Ishikawa (cell line): ENCODE measurements around the gene SSMEM1.

ENCODE experiments used
- CEBPB ChIP-seq: IDR thresholded peaks from 2 replicates; pipeline ENCODE4 v1.6.1; 2012
- CREB1 ChIP-seq: IDR thresholded peaks from 2 replicates; pipeline ENCODE4 v1.6.1; 2012; ENCODE audit warnings: low read depth
- EGR1 ChIP-seq: IDR thresholded peaks from 2 replicates; pipeline ENCODE4 v1.6.1; 2012
- EP300 ChIP-seq: IDR thresholded peaks from 2 replicates; pipeline ENCODE4 v1.6.1; 2012; ENCODE audit warnings: borderline replicate concordance
- FOXM1 ChIP-seq: IDR thresholded peaks from 2 replicates; pipeline ENCODE4 v1.6.1; 2012; ENCODE audit warnings: low read depth, borderline replicate concordance
- MAX ChIP-seq: IDR thresholded peaks from 2 replicates; pipeline ENCODE4 v1.6.1; 2012
- NFIC ChIP-seq: IDR thresholded peaks from 2 replicates; pipeline ENCODE4 v1.6.1; 2012
- RAD21 ChIP-seq: IDR thresholded peaks from 2 replicates; pipeline ENCODE4 v1.6.1; 2012; ENCODE audit warnings: low read depth
- REST ChIP-seq: IDR thresholded peaks from 2 replicates; pipeline ENCODE4 v1.6.1; 2012; ENCODE audit warnings: low read depth, mild to moderate bottlenecking
- TAF1 ChIP-seq: IDR thresholded peaks from 2 replicates; pipeline ENCODE4 v1.6.1; 2012; ENCODE audit warnings: low read depth, mild to moderate bottlenecking
- TCF12 ChIP-seq: IDR thresholded peaks from 2 replicates; pipeline ENCODE4 v1.6.1; 2012; ENCODE audit warnings: low read depth
- TEAD4 ChIP-seq: IDR thresholded peaks from 2 replicates; pipeline ENCODE4 v1.6.1; 2012
- USF1 ChIP-seq: IDR thresholded peaks from 2 replicates; pipeline ENCODE4 v1.6.1; 2012
- YY1 ChIP-seq: IDR thresholded peaks from 2 replicates; pipeline ENCODE4 v1.6.1; 2012; ENCODE audit warnings: low read depth
- ZBTB7A ChIP-seq: IDR thresholded peaks from 2 replicates; pipeline ENCODE4 v1.6.1; 2012; ENCODE audit warnings: low read depth

The SSMEM1 gene

GRCh38 chr7:130181263-130181605 is 26.4 kb upstream of the SSMEM1 start:
- TF ChIP-seq REST (no peak), EP300 (no peak), CEBPB (no peak), USF1 (no peak), NFIC (no peak), RAD21 (no peak), TCF12 (no peak), MAX (no peak), YY1 (no peak), FOXM1 (no peak), CREB1 (no peak), TEAD4 (no peak), TAF1 (no peak), EGR1 (no peak)

GRCh38 chr7:130182990-130183389 is 24.7 kb upstream of the SSMEM1 start:
- TF ChIP-seq TAF1, result no peak
- no peak for TF ChIP-seq USF1
- no peak for TF ChIP-seq FOXM1
- TF ChIP-seq NFIC, result no peak
- no peak for TF ChIP-seq YY1
- TF ChIP-seq CREB1, result no peak
- no peak for TF ChIP-seq REST
- TF ChIP-seq MAX, result no peak
- no peak for TF ChIP-seq RAD21

- no peak for TF ChIP-seq CEBPB
- TF ChIP-seq EGR1, result no peak
- no peak for TF ChIP-seq USF1
- TF ChIP-seq ZBTB7A, result no peak
- TF ChIP-seq NFIC, result no peak
- TF ChIP-seq CREB1, result no peak
- no peak for TF ChIP-seq EP300
- TF ChIP-seq TCF12, result no peak
Measured at GRCh38 chr7:130187360-130187759, 20.3 kb upstream of the SSMEM1 start.

GRCh38 chr7:130189343-130189742 is 18.3 kb upstream of the SSMEM1 start:
- TF ChIP-seq TEAD4 (no peak), FOXM1 (no peak), MAX (no peak), USF1 (no peak), TAF1 (no peak), EGR1 (no peak), CREB1 (no peak), NFIC (no peak), CEBPB (no peak), EP300 (no peak)

GRCh38 chr7:130191791-130192190 is 15.9 kb upstream of the SSMEM1 start:
- TF ChIP-seq TEAD4 (no peak), USF1 (no peak), CEBPB (no peak), TAF1 (no peak), FOXM1 (no peak), EP300 (no peak)
